ENCODE measurements around the gene PDZRN4.

GRCh38 chr12:41364211-41364610, 176.1 kb downstream of the PDZRN4 start:
- TF ChIP-seq CTCF (conservative IDR thresholded peaks at IDR 0.05; ENCODE audit: low read depth, low read length) (no peak), EZH2 (IDR thresholded peaks at IDR 0.05; ENCODE audit: borderline replicate concordance, low read depth, low read length, poor library complexity, severe bottlenecking) (no peak)
